SIG-M5 (cell line): Measurements from ENCODE around the gene SRPK3.
"Not testable (repeated sequence)": the region's sequence is repeated elsewhere in the genome, so short reads cannot be mapped to it uniquely, and the experiment has no call there.

Experiments used
- DNase-seq: peaks from one replicate; lab custom pipeline; 2025; lab: John Stamatoyannopoulos, UW

Gene SRPK3

GRCh38 chrX:153745067-153745433 is 35.8 kb upstream of the SRPK3 start:
- not testable (repeated sequence) for DNase-seq

DNA sequence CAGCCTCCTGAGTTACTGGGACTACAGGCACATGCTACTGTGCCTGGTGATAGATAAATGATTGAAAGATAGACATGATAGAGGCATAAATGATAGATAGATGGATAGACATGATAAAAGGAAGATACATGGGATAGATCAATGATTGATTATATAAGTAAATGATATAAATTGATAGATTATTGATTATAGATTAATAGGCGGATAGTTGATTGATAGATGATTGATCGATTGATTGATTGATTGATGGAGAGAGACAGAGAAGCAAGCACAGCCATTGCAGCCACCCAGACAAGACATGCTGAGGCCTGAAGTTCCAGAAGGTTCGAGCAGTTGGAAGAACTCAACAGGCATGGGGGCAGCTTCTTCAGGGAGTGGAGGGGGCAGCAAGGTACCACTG is 34.5 kb upstream of the SRPK3 start:
- DNase-seq, result no peak

DNA sequence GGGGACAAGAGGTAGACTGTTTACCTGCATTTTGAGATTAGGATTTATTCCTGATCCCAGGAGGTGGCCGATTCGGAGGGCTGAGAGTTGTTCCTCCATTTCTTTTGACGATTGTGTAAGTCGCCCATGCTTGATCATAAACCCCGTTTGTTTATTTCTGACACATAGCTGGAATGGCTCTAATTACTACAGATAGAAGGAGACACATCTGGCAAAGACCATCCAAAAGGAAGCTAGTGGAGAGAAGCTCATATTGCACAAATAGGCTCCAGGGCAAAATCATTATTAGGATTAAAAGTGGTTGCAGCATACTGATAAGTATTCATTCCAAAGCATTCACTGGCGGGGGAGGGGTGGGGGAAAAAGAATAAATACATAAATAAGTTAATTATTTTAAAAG is 33.9 kb upstream of the SRPK3 start:
- not testable (repeated sequence) for DNase-seq

DNA sequence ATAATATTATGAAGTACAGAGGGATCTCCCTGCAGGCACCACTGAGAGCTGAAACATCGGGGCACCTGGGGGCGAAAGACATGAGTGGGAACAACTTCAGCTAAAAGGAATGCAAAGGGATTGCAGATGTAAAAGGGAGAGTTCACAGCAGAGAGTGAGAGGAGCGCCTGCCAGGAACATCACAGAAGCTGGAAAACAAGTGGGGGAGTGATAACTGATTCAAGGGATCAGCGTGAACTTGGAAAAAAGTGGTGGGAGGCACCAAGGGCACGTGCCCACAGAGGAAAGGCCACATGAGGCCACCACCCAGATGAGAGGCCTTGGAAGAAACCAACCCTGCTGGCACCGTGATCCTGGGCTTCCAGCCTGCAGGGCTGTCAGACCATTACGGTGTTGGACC is 31.8 kb upstream of the SRPK3 start:
- not testable (repeated sequence) for DNase-seq

- DNase-seq, result no peak
These were observed 30.6 kb upstream of the SRPK3 start for GRCh38 chrX:153750127-153750774.

- DNase-seq, result no peak
These were observed 25.7 kb upstream of the SRPK3 start for GRCh38 chrX:153755136-153755535.

DNA sequence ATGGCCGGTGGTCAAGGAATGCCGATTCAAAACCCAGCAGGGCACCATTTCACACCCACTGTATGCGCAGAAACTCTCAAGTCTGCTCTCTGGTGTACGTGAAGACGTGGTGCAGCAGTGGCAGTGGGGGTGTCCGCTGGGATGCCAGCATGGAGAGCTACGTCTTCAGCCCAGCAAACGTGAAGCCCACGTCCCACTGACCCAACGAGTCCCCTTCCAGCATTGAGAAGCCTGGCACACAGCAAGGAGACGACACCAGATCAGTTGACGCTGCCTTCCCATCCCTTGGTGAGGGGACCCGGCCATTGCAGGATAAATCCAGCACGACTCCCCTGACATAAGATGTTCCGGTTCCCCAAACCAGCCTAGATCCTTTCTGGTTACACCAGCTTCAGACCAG is 19.0 kb upstream of the SRPK3 start:
- no peak for DNase-seq

DNA sequence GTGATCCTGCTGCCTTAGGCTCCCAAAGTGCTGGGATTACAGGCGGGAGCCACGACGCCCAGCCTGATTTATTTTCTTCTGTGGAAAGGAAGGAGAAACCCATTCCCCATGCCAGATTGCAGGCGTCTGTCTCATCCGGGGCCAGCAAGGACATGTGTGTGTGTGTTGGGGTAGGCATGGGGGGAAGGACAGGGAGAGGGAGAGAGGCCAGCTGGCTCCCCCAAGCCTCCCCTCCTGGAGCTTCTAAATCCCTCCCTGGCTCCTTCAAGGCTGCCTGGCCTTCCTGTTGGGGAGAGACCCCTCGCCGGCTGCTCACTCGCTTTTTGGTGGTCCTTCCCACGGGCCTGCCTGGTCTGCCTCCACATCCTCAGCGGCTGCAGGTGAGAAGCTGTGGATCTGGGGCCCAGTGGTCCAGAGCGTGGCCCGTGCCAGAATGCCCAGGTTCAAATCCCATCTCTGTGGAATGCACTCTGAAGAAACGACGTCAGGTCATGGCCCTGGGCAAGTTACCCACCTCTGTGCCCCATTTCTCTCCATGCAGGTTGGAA is 18.1 kb upstream of the SRPK3 start:
- no peak for DNase-seq

GRCh38 chrX:153763298-153763932 is 17.4 kb upstream of the SRPK3 start:
- DNase-seq, result no peak

DNA sequence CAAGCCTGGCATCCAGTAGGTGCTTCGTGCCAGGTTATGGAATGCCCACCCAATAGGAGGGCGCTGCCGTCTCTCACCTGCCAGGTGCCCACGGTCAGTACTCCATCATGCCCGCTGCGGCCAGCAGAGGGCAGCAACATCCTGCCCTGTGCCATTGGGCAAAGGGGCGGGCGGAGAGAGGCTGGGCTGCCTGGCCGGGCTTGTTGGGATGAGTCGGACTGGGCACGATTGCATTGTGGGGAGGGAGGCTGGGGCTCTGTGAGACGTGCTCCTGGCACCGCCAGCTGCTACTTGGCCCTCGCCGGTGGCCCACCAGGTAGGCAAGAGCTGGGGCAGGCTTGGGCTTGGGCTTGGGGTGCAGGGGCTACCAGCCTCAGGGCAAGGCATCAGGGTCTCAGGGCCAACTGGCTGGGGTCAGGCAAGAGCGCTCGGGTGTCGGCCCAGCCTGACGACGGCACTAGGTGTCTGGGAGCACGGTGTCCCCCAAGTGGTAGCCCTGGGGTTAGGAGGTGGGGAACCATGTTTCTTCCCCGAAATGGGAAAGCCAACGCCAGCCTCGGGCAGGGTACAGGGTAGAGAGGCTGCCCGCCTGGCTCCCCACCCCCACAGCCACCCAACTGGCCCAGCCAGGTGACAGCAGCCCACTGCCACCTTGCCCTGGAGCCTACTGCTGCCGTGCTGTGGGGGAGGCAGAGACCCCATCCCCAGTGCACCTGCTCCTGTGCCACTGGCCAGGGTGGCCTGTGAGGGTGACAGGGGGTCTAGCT is 16.7 kb upstream of the SRPK3 start, which contains the start of gene PLXNB3:
Gene PLXNB3, plus strand, starts transcription at position 261 of the 767 bp plus-strand sequence. CDS start 1,287 bp downstream, outside the sequence.
- no peak for DNase-seq

DNA sequence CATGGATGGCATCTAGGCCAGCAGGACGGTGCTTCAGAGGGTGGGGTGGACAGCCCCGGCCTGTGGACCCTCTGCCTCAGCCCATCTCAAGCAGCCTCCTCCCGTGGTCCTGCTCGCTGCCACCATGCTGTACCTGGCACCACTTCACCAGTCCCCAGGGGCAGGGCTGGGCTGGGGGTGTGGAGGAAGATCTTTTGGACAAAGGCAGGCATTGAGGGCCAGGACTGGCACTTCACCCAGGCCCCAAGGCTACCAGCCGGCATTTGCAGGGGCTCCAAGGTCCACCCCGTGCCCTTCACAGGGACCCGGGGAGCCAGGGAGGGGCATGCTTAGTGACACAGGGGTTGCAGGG is 16.1 kb upstream of the SRPK3 start:
- DNase-seq, result no peak

DNA sequence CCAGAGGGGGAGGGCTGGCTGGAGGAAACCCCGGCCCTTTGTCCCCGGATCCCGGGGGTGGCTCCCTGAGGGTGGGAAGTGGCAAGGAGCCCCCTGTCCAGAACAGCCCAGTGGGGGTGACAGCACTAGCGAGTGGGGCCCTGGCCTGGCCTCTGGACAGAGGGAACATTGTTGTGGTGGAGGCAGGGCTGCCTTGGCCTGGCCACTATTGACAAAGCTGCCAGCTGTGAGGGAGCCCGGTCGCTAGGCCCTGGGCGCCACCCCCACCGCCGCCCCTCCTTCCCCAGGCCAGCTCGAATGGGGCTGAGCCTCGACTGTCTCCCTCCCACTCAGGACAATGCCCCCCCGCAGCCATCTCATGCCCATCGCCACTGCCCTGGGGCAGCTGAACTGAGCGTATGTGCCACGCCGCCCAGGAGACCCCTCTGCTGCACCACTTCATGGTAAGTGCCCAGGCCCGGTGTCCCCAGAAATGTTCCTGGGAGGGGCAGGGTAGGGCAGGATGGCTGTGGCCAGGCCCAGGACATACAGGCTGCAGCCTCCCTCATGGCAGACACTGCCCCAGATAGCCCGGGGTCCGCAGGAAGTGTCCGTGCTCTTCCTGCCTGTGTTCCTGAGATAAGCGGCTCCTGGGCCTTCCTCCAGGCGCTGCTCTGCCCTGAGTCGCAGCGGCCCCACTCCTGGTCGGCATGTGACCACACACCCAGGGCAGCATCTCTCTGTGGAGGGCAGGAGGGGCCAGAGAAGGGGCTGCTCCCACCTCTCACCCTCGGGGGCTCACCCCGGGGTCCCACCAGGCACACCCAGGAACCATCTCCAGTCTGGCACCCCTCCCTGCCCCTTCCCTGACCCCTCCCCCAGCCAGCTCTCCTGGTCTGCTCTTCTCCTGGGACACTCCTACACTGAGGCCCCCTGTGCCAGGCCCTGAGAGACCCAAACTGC is 15.4 kb upstream of the SRPK3 start:
- no peak for DNase-seq

DNA sequence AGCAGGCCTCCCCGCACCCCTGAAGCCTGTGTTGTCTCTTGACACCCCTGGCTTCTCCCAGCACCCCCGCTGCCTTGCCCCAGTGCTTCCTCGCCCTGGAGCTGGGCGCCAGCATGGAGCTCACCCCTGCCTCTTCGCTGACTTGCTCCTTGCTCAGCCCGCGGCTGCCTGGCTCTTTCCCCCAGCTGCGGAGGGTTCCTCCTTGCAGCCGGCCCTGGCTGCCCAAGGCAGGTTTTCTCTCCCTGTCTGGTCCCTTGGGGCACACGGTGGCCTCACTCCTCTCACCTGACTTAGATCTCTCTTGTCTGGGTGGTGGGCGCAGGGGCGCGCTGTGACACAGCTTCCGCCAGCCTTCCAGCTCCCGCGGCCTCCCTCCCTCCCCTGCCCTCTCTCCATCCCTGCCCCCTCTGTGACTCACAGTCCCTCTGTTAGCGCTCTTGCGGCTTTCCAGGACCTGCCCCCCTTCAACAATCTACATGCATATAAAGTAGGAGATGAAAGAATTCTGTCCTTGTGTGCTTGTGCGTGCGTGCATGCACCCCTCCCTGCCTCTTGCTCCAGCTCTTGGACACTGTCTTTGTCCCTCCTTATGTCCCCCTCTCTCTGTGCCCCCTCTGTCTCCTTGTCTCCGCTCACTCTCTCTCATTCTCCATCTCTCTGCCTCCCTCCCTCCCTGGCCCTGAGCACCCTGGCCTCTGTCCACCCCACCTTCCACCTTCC is 14.6 kb upstream of the SRPK3 start:
- peak; percentile 13 for DNase-seq

GRCh38 chrX:153766871-153767673 is 13.8 kb upstream of the SRPK3 start:
- DNase-seq, result no peak

- no peak for DNase-seq
These were observed 13.2 kb upstream of the SRPK3 start for GRCh38 chrX:153767674-153768055.

GRCh38 chrX:153768311-153769157 is 12.3 kb upstream of the SRPK3 start:
- no peak for DNase-seq

GRCh38 chrX:153769158-153769864 is 11.5 kb upstream of the SRPK3 start:
- DNase-seq, result no peak

GRCh38 chrX:153769865-153770600 is 10.8 kb upstream of the SRPK3 start:
- DNase-seq, result no peak
